PFSK-1 (cell line): ENCODE data around the gene THAP11.

Source experiments
- FOXP2 ChIP-seq: optimal IDR thresholded peaks from 2 replicates; pipeline ENCODE3; 2011; ENCODE audit warnings: borderline replicate concordance, control low read depth, inconsistent platforms; ENCODE audit not compliant: insufficient read depth; ENCODE audit errors: extremely low read length, extremely low read depth
- POLR2AphosphoS5 ChIP-seq: IDR thresholded peaks from 2 replicates; pipeline ENCODE4 v1.6.1; 2012; ENCODE audit warnings: low read depth, mild to moderate bottlenecking, control low read depth, low read length, moderate library complexity
- SIN3A ChIP-seq: IDR thresholded peaks from 2 replicates; pipeline ENCODE4 v1.6.1; 2012; ENCODE audit warnings: mild to moderate bottlenecking, low read length, moderate library complexity, borderline replicate concordance; ENCODE audit not compliant: insufficient read depth
- TAF1 ChIP-seq: IDR thresholded peaks from 2 replicates; pipeline ENCODE4 v1.6.1; 2012; ENCODE audit warnings: low read length, control low read depth, borderline replicate concordance; ENCODE audit not compliant: insufficient read depth
- TF ChIP-seq, protein P1 (sequence below), 2 experiments: IDR thresholded peaks; 2 replicates each; pipeline versions ENCODE4 v1.6.1 to v1.8.0; 2011 to 2012; ENCODE audit warnings: low read depth in 2 of 2, low read length in 2 of 2, control low read depth in 1 of 2, inconsistent platforms in 1 of 2, mild to moderate bottlenecking in 1 of 2, moderate library complexity in 1 of 2; ENCODE audit not compliant: insufficient read depth in 1 of 2

The THAP11 gene

DNA sequence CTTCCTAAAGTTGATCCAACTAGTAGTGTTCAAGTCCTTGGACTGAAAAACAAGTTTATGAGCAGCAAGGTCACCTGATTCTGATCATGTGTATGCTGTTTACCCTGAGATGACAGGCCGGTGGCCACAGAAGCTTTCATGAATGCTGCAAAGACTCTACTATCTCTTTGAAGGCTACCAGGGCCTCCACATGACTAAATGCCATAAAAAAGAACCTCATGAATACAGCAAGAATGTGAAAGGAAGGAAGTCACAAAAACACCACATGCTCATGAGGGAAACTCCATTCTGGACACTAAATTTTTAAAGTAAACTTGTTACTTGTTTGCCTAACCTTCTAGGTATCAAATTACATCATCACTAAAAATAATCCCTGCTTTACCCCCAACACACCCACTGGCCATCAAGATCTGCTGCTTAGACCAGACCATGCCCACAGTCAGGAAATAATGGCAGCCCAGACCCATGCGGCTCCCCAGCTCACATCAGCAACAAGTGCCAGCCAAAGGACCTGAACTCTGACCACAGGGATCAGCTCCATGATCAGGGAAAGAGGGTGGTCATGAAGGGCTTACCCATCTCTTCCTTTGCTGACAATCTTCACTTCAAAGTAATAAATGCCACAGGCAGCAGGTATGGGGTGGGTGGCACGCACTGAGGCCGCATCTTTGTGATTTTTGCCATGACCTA lies 37.1 kb upstream of the THAP11 start:
- no peak for TF ChIP-seq POLR2AphosphoS5
- no peak for TF ChIP-seq SIN3A
- no peak for TF ChIP-seq FOXP2
- no peak for TF ChIP-seq TAF1
- TF ChIP-seq, protein P1, sequence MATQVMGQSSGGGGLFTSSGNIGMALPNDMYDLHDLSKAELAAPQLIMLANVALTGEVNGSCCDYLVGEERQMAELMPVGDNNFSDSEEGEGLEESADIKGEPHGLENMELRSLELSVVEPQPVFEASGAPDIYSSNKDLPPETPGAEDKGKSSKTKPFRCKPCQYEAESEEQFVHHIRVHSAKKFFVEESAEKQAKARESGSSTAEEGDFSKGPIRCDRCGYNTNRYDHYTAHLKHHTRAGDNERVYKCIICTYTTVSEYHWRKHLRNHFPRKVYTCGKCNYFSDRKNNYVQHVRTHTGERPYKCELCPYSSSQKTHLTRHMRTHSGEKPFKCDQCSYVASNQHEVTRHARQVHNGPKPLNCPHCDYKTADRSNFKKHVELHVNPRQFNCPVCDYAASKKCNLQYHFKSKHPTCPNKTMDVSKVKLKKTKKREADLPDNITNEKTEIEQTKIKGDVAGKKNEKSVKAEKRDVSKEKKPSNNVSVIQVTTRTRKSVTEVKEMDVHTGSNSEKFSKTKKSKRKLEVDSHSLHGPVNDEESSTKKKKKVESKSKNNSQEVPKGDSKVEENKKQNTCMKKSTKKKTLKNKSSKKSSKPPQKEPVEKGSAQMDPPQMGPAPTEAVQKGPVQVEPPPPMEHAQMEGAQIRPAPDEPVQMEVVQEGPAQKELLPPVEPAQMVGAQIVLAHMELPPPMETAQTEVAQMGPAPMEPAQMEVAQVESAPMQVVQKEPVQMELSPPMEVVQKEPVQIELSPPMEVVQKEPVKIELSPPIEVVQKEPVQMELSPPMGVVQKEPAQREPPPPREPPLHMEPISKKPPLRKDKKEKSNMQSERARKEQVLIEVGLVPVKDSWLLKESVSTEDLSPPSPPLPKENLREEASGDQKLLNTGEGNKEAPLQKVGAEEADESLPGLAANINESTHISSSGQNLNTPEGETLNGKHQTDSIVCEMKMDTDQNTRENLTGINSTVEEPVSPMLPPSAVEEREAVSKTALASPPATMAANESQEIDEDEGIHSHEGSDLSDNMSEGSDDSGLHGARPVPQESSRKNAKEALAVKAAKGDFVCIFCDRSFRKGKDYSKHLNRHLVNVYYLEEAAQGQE (IDR thresholded peaks at IDR 0.05; ENCODE audit: insufficient read depth in 1 of 2, low read depth in 2 of 2, low read length in 2 of 2): no peak

DNA sequence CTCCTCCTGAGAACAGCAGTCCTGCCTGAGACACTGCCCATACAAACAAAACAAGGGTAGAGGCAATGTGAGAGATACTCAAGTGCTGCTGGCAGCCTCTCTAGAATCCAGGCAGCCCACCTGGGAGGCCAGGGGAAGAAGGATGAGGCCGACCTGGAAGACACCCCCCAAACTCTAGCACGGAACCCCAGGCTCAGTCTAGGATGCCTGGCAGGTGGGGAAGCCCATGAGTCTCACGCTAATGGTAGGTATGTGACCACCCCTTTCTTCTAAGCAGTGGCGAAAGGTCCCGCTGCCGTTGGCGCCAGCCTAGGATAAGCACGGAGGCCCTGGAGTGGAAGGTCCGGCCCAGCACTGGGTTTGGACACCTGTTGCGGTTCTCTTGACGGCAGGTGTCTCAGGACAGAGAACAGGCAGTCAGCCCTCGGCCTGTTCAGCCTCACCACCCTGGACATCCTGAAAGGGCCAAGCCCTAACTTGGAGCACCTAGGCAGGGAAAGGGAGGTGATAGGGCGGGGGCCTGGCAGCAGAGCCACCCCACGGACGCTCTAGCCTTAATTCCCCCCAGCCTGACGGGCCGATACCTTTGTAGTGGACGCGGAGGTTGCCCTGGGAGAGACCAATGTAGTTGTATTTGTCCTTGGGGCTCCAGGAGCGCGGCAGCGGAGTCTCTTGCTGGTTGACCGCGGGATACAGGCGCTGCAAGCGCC lies 36.2 kb upstream of the THAP11 start:
- TF ChIP-seq FOXP2: no peak
- TF ChIP-seq, protein P1 (IDR thresholded peaks at IDR 0.05; ENCODE audit: insufficient read depth in 1 of 2, low read depth in 2 of 2, low read length in 2 of 2): no peak
- TF ChIP-seq TAF1: no peak
- no peak for TF ChIP-seq POLR2AphosphoS5
- TF ChIP-seq SIN3A: no peak

DNA sequence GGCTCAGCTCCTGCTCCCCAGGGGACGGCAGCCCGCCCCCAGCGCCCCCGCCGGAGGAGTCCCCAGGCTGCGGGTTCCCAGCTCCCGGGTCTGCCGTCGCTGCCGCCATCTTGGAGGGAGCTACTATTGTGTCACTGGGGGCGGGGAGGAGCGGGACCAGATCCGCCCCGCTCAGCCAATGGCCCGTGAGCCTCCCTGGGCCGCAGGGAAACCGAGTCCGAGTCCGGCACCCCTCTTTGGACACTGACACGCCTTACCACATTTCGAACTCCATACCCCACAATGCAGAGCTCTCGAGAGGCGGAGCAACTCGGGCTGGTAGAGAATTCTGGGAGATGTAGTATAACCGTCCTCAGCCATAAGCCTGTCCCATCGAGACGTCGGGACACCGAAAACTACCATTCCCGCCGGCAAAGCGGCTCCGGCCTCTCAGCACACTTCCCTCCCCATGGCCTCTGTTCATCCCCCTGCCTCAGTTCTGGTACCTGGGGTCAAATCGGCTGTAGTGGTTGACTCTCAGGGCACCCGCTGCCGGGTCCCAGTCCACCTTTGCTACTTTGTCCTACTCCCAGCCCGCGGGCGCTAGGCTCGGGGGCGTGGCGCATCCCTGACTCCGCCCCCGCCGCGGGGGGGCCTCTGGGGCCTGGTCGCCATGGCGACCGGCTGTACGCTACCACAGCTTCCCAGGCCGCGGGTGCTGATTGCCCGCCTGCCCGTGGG lies 35.5 kb upstream of the THAP11 start, which contains the start of the genes RANBP10 and TSNAXIP1:
RANBP10 (minus strand) TSS at position 133 of the 720 bp plus-strand sequence; CDS start at position 109, 24 bp downstream.
TSNAXIP1 (plus strand) TSS at position 462 of the 720 bp plus-strand sequence. CDS start 261 bp downstream, outside the sequence.
- TF ChIP-seq POLR2AphosphoS5 (peak; percentile 90), FOXP2 (peak; percentile 21), SIN3A (peak; percentile 65; the same call in 1 of the 2 replicates), TAF1 (peak; percentile 98)
- TF ChIP-seq, protein P1 (IDR thresholded peaks at IDR 0.05; ENCODE audit: insufficient read depth in 1 of 2, low read depth in 2 of 2, low read length in 2 of 2): peak in 1 of 2 experiments; percentile 69; a peak in 2 of 4 replicates

DNA sequence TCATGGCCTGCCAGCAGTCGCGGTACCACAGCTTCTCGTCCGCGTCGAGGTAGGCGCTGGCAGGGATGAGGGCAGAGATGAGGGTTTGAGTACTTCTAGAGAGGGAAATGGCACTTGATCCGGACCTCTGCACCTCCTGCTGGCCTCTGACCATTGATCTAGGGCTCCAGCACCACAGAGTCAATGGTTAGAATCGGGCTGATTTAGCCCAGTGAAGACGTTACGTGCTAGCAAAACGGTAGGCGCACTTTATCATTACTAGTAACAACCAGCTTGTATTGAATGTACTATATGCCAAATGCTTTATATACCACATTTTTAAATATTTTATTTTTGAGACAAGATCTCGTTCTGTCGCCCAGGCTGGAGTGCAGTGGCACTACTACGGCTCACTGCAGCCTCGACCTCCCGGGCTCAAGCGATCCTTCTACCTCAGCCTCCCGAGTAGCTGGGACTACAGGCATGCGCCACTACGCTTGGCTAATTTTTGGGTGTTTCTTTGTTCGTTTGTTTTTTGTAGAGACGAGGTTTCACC lies 34.9 kb upstream of the THAP11 start:
- TF ChIP-seq POLR2AphosphoS5 (no peak), TAF1 (no peak), FOXP2 (no peak), SIN3A (no peak)
- TF ChIP-seq, protein P1 (IDR thresholded peaks at IDR 0.05; ENCODE audit: insufficient read depth in 1 of 2, low read depth in 2 of 2, low read length in 2 of 2): no peak
